ENCODE data around the gene LITAFD.
"Not testable (repeated sequence)": the region's sequence is repeated elsewhere in the genome, so short reads cannot be mapped to it uniquely, and the experiment has no call there.

The LITAFD gene

DNA sequence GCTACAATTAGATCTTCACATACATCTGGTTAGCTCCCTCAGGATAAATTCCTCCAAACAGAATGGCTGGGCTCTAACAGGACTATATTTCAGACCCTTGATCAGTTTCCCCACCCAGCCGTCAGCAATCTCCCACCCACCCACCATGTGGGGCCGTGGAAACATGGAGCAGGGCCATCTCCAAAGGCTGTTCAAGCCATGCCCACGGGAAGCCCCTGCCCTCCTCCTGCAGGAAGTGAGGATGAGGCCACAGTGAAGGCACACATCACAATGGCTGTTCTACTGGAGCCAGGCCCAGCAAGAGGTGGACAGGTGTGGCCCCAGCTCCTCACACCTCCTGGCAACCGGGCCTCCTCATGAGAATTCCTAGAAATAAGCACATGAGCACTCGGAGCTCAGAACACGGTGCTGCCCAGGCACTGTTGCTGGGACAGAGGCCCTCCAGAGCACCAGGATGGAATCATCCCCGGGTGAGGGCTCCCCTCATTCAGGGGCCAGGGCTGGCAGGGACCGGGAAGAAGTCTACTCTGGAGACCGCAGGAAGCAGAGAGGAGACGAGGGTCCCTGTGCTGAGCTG, at the start of gene LITAFD:
LITAFD (plus strand) TSS at position 311 of the 577 bp plus-strand sequence. CDS start 2,005 bp downstream, outside the sequence.
- DNase-seq (ENCODE audit: low read depth) = no peak

DNA sequence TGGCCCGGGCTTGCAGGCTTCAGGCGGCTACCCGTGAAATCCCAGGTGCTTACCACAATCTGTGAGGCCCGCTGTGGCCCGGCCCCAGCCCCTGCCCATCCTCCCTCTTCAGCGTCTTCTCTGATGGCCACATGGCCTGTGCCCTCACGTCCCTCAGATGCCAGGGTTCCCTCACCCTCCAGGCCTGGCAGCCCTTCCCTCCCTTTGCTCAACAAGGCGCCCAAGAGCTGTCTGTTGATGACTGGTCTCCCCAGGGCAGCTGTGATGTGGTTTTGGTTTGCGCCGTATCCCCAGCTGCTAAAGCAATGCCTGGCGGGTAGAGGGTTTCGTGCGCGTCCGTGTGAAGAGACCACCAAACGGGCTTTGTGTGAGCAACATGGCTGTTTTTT, 49.4 kb upstream of the LITAFD start:
- DNase-seq (ENCODE audit: low read depth) = no peak

DNA sequence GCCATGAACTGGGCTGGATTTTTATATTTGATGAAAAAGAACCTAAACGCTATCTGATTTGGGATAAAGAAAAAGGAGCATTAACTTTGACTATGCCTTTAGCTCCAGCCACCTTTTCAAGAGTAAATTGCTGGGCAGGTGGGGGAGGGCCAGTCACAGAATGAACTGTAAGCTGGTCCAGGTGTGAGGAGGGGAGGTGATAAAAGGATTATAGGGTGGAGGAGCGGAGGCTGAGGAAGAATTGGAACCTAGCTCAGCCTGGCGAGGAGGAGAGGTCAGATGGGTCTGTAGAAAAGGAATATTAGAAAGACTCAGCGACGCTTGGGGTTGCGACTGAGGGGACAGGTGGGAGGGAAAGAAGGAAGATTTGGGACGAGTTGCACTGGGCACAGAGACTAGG, 45.4 kb upstream of the LITAFD start:
- not testable (repeated sequence) for DNase-seq (ENCODE audit: low read depth)

DNA sequence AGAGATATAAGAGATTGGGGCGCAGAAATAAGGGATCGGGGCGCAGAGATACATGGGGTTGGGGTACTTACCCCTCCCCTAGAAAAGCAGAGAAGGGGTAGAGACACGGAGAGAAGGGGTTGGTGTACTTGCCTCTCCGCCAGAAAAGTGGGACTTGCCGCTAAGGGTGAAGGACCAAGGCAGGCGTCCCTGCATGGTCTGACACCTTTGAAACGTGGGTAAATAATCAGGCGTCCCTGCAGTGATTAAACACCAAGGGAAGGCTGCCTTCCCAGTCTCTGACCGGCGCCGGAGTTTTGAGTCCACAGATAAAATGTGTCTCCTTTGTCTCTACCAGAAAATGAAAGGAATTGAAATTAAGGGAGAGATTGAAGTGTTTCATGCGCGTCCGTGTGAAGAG, 44.6 kb upstream of the LITAFD start:
- DNase-seq (ENCODE audit: low read depth) = not testable (repeated sequence)

DNA sequence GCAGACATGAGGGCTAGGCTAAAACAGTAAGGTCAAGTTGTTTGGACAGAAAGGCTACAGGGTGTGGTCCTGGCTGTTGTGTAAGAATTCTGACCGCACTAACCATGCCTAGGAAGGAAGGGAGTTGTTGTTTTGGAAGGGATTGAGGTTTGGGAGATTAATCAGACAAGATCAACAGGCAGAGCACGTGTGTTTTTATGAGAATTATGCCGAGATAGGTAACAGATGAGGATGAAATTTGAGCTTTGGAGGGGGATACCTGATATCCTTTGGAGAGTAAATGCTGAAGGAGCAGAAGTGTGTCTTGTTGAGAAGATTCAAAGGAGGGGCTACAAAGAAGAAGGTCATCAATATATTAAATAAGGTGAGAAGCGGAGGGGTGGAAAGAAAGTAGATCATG, 40.1 kb upstream of the LITAFD start:
- DNase-seq (ENCODE audit: low read depth) = not testable (repeated sequence)

DNA sequence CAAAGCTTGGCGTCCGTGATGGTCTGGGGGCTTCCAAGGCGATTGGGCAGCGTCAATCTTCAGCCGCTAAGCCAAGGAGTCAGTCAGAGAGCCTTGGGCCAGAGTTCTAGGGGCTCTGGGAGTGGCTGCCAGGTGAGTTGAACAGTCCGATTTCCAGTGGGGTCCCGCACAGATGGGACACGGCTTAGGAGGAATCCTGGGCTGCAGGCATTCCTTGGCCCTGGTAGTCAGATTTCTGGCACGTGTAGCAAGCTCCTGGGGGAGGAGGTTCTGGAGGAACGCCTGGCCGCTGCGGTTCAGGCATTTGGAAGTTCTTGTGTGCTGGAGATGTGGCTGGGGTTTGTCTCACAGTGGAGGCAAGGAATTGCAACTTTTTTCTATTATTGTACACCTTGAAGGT, 38.9 kb upstream of the LITAFD start:
- not testable (repeated sequence) for DNase-seq (ENCODE audit: low read depth)

DNA sequence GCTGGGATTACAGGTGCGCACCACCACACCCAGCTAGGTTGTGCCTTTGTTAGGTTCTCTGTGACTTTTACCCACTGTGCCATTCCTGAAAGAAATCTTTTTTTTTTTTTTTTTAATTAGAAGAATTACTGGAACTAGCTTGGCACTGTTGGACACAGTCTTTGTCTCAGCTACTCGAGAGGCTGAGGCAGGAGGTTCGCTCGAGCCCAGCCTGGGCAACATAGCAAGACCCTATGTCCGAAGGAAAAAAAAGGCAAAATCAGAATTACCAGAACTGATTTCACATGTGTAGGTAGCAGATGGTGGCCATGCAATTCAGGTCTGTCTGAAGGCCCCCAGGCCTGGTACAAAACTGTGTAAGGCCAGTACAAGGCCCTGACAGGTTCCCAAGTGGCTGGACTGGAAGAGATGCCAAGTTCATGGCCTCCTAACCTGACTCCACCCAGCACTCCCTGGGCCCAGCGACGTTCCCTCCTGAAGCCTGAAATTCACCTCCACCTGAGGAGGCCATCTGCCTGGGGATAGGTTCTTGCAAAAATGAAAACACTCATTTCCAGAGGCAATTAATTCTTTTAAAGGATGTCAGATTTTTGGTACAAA, 36.4 kb upstream of the LITAFD start:
- DNase-seq (ENCODE audit: low read depth) = no peak

DNA sequence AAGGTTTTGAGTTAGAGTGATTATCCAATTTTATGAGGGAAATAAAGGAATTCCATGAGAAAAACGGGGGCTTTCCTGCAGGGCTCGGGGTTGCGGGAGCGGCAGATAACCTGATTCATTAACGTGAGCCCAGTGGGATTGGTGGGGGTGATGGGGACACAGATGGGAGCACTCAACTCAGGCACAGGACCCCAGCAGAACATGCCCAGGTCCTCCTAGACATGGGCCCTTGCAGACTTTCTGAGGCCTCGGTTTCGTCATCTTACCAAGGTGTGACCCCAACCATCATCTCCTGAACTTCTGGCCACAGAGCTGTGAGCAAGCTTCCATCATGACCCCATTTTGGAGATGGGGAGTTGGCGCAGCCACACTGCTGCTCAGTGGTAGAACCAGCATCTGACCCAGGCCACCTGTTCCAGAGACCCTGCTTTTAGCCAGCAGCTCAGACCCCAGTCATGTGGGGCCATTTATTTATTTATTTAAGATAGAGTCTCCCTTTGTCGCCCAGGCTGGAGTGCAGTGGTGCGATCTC, 35.7 kb upstream of the LITAFD start:
- DNase-seq (ENCODE audit: low read depth) = no peak

DNA sequence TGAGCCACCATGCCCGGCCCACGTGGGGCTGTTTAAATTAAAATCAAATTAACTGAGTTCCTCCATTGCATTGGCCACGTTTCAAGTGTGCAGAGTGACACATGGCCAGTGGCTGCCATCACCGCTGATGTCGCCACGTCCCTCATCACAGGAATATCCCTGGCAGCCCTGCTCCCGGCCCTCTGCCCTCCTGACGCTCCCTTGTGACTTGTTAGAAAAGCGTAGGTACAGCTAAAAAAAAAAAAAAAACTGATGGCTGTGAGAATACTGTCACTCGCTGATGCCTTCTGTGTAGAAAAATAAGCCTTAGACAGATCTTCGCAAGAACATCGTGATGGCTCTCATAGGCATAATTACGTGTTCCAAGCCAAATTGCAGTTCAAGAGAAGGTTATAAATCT, 35.0 kb upstream of the LITAFD start:
- DNase-seq (ENCODE audit: low read depth) = no peak

DNA sequence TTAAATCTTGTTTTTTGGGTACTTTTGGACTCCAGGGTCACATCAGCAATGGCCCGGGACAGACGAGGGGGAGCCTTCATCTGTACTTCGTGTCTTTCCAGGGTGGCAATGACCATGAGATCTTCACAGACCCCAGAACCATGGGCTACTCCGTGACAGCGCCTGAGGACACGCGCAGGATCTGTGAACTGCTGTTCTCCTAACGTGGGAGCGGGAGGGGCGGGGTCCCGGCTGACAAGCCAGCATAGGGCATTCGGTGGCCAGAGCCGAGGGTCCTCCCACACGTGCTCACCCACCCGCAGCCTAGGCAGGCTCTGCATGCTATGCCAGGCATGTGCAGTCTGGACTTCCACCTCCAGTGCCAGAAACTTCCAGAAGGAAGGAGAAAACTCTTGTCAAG, 34.5 kb upstream of the LITAFD start:
- no peak for DNase-seq (ENCODE audit: low read depth)

DNA sequence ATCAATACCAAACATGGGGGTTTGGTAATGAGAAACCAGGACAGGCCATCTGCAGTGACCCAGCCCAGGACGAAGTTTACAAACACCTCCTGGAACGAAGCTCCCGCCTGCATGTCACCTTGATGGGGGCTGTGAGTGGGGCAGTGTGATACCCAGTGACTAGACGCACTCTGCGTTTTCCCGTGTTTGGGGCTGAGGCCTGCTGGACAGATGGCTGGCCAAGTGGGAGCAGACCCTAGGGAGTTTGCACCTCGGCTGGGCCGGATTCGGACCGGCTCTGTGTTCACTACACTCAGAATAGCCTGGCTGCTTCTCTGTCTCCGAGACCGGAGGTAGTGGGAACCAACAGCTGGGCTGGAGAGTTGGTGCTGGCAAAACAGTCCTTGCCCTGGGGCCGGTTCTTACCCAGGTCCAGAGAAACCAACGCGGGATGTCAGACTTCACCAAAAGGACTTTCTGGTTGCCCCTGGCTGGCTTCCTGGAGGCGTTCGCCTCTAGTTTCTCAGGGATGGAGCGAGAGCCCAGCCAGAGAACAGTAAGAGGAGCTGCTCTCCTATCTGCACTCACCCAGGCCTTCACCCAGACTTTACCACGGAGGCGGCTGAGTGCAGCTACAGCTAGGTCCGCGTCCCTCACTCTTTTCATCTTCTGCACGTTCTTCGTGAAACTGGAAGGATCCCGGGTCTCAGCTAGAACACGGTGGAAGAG, 33.8 kb upstream of the LITAFD start:
- no peak for DNase-seq (ENCODE audit: low read depth)

DNA sequence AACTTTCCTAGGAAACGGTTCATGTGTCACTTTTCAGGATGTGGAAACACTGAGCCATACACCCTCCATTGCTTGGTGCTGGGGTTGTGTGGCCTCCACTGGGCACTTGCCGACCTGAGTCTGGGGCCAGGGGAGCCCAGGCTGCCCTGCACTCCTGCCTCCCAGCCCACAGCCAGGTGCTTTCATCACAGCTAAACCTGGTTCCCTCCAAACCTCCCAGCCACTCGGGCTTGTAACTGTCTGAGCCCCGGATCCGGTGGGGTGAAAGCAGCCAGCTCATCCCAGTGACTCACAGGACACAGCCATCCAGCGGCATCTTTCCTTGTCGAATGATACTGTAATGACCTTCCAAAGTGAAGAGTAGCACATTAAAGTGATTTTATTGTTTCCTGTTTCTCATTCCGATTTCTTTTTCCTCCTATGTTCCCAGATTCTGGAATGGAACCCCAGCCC, 33.2 kb upstream of the LITAFD start:
- no peak for DNase-seq (ENCODE audit: low read depth)

DNA sequence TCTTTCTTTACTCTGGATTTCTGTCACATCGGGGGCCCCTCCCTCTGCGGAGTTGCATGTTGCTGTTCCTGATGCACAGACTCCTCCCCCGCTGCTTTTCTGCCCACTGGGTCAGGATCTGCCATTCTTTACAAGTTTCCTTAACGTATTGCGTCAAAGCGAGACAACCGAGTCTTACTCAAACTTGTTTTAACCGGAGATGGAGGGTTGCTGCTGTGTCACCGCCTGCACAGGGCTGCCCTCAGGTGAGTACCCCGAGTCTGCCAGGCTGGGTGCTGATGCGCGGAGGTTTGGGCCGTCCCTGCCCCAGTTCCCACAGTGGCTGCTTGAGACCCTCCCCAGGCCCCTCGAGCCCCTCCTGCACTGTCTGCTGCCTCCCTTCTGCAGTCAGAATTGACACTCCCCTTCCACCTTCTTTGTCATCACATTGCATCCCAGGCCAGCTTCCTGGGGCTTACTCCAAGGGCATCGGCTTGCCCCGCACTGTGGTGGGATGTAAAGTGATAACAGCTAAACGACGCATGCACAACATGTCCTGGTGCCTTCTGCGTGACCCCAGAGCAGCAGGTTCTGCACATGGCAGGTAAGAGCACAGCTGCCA, 32.6 kb upstream of the LITAFD start:
- DNase-seq (ENCODE audit: low read depth) = no peak

DNA sequence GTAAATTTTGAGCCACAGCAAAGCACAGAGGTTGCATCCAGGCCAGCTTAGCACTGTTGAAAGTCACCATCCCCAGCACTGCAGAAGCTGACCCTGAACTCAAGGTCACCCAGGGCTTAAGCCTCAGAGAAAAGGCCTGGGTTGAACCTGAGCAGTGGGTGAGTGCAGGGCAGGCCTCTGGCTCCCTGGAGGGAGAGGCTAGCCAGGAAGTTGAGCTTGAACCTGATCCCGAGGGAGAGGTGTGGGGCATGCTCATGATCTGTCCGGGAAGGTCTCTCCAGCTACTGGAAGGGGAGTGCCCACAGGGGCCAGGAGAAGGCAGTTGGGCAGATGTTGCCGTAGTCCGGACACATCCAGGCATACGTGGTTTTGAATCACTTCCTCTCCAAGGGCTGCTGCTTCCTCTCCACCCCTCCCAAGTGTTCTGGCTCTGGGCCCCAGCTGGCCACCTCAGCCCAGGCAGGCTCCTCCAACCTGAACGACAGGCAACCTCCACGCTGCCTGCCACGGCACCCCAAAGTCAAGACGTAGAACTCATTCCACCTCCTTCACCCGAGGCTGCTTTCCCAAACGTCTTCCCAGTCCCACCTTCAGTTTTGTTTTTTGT, 31.8 kb upstream of the LITAFD start:
- no peak for DNase-seq (ENCODE audit: low read depth)

DNA sequence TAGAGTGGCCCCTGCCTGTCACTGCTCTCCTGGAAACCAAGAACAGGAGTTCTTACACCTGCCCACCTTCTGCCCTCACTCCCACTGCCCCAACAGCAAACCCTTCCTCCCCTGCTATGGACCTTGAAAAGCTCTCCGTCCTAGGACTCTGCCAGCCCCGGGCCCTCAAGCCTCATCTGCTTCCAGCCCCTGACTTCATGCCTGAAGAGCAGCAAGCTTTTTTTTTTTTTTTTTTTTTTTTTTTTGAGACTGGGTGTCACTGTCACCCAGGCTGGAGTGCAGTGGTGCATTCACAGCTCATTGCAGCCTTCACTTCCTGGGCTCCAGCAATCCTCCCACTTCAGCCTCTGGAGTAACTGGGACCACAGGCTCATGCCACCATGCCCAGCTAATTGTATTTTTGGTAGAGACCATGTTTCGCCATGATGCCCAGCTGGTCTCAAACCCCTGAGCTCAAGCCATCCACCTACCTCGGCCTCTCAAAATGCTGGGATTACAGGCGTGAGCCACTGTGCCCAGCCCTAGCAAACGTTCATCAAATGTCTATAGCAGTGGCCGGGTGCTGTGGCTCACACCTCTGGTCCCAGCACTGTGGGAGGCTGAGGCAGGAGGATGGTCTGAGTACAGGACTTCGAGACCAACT, 30.3 kb upstream of the LITAFD start:
- DNase-seq (ENCODE audit: low read depth) = no peak

DNA sequence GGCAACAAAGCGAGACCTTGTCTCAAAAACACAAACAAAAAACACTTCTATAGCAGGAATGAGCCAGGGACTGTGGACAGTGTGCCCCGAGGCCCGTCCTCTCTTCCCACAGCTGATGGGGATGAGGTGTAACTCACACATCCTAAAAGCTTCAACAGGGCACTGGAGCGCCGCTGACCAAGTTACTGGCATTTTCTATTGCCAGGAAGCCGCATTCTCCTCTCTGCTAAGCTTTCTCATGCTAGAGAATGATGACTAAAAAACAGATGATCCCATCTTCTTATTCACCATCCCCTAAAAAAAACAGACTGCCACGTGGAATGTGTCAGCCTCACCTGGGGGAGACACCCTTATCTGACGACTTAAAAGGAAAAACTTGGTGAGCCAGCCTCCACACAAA, 29.6 kb upstream of the LITAFD start:
- no peak for DNase-seq (ENCODE audit: low read depth)

DNA sequence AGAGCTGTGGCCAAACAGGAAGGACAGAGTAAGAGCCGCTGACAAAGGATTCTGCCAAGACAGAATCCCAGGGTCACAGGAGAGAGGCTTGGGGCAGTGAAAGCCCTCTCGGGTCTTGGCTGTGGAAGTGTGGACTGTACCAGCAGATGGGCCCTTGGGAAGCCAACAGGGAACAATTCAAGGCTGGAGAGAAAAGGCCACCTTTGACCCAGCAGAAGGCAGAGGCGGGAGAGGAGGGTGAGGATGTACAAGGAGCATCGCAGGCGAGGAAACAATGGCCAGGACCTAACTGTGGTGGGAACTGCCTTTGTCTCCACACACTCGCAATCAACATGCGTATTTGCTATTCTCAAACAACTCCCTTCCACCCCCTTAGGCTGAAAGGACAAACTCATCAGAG, 29.0 kb upstream of the LITAFD start:
- DNase-seq (ENCODE audit: low read depth) = no peak

DNA sequence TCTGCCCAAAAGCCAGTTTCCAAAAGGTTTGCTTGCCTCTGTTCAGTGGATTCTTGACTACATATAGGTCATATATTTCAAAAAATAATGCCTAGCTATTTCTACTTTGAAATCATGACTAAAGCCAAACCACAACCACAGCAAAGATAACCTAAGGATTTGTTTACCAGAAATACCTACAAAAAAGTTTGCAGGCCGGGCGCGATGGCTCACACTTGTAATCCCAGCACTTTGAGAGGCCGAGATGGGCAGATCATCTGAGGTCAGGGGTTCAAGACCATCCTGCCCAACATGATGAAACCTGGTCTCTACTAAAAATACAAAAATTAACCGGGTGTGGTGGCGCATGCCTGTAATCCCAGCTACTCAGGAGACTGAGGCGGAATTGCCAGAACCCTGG, 28.5 kb upstream of the LITAFD start:
- DNase-seq (ENCODE audit: low read depth) = no peak

DNA sequence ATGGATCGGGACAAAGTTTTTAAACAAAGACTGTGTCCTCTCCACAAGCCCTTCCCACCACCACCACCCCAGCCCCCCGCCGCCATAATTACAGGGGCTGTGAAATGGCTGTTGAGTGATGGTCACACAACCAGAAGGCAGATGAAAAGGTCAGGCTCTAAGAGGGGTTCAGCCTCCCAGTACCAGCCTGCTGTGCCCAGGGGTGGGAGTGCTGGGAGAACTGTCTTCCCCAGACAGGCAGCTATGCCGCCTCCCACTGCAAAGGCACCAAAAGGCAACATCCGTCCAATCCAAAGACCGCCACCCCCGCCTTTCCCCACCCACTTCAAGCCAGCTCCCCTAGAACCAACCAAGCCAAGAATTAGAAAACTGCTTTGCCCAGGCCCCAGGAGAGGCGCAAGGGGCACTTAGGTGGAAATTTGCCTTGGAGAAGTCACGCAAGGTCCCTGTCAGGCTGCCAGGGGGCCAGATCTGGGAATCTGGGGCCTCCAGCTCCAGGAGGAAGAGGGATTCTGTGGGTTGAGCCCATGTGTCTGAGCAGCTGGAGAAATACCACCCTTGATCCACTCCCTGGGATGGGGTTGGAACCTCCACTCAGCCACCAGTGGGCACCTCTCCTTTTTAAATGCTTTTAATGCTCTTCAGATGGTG, 27.7 kb upstream of the LITAFD start:
- no peak for DNase-seq (ENCODE audit: low read depth)

DNA sequence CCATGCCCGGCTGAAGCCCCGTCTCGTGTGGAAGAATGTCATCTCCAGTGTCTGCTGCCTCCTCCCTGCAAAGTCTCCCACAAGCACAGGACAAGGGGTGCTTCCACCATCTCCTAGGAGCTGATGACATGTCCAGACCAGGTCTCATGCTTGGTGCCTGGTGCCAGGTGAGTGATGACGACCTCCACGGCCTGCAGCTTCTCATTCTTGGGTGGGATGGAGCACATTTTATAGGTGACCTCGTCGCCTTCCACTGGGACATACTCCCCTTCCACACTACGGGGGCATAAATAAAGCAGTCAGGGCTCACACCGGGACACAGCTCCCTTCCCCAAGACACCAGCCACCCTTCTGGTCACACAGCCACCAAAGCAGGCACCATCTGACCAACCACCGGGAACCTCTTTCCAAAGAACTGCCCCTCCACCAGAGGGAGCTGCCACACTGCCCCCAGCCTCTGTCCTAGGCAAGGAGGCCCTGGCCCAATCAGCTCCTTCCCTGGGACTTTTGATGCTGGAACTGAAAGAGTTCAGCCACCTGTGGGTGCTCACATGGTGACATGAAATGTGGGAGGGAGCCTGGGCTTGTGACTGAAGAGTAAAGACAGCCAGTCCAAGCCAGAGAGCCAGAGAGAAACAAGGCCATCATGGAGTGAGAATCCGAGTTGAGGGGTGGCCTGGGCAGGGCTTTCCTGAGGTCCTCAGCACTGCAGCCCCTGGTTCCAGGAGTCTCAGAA, 26.9 kb upstream of the LITAFD start:
- no peak for DNase-seq (ENCODE audit: low read depth)

DNA sequence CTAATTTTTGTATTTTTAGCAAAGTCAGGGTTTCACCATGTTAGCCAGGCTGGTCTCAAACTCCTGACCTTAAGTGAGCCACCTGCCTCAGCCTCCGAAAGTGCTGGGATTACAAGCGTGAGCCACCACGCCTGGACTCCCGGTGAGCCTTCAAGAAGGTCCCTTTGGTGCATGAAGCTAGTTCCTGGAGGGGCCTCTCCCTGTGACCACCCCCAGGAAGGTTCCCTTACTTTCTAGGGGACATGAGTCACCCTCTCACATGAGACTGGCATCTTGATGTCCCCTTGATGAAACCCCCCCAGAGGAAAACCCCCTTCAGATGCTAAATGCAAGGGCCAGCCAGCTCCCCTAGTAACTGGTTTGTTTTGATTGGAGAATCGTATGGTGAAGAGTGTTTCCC, 26.2 kb upstream of the LITAFD start:
- no peak for DNase-seq (ENCODE audit: low read depth)

All from activated T-helper 1 cell treated with Interleukin-2 at 50 U/mL for 16 hours (primary cell).